Measurements from ENCODE around the gene TMEM98.

The TMEM98 gene

DNA sequence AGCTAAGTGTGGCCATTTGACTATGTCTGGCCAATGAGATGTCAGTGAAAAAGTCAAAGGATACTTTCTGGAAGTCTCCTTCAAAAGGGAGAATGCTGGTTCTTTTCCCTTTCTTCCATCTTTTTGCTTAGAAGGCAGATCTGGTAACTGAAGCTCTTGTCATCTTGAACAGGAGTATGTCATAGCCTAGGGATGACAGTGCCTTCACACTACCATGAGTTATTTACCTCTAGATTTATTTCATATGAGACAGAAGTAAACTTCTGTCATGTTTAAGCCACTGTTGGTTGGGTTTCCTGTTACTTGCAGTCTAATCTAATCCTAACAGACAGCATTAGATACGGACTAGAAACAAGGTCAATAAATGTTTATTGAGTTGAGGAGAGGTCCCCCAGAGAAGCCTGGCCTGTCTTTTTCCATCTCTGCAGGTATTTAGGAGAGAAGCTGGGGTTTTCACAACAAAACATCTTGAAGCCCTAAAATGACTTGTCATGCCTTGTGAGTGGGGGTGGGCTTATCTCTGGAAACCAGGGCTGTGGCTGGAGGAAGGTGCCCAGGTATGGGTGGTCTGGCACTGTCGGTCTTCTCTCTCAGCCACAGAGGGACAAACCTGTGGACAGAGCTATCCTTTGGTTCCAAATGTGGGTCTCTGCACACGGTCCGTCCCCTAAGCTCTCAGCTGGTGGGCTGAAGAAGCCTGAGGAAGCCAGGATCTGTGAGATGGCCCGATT lies 28.5 kb downstream of the TMEM98 start:
- WGBS (ENCODE audit: extremely low coverage, insufficient coverage, insufficient read length), result no CpG with 5 or more reads among the region's 5 CpGs
- Histone ChIP-seq H2BK120ac (ENCODE audit: insufficient read depth, low read length, poor library complexity) (no peak overlapping the region), H3K23ac (ENCODE audit: low read length) (no peak overlapping the region), H3K4ac (ENCODE audit: low read depth, low read length) (no peak overlapping the region), H3K36me3 (ENCODE audit: control insufficient read depth in 1 of 2, insufficient read depth in 2 of 2, low read length in 2 of 2) (no peaks in the 10 kb centered on the region), H2BK5ac (ENCODE audit: low read depth, low read length, poor library complexity) (no peak overlapping the region), H3K4me2 (ENCODE audit: low read length) (no peak overlapping the region), H3K27me3 (ENCODE audit: insufficient read depth, low read length) (no peaks in the 10 kb centered on the region), H3K14ac (ENCODE audit: low read length) (no peak overlapping the region), H3K4me1 (ENCODE audit: control insufficient read depth in 1 of 2, insufficient read depth in 2 of 2, low read length in 2 of 2) (no peaks in the 10 kb centered on the region), H4K91ac (ENCODE audit: low read depth, low read length) (no peak overlapping the region), H4K12ac (ENCODE audit: low read depth, low read length) (no peak overlapping the region), H3K9ac (ENCODE audit: low read length) (no peak overlapping the region), H3K4me3 (ENCODE audit: low read depth, low read length) (no peak overlapping the region), H2AFZ (ENCODE audit: insufficient read depth, low read length, poor library complexity) (no peak overlapping the region), H3K18ac (ENCODE audit: low read length) (no peak overlapping the region), H3K79me2 (ENCODE audit: control insufficient read depth, insufficient read depth, low read length, poor library complexity) (no peaks in the 10 kb centered on the region), H2BK12ac (ENCODE audit: low read length) (no peak overlapping the region), H4K8ac (ENCODE audit: low read depth, low read length) (no peak overlapping the region), H3K9me3 (ENCODE audit: insufficient read depth, low read depth, low read length) (no peaks in the 10 kb centered on the region), H3K27ac (ENCODE audit: low read depth, low read length) (no peak overlapping the region), H2AK5ac (ENCODE audit: low read length) (no peak overlapping the region), H3K79me1 (ENCODE audit: low read length) (no peaks in the 10 kb centered on the region)
- no peak for DNase-seq

- Histone ChIP-seq H3K36me3 (ENCODE audit: control insufficient read depth in 1 of 2, insufficient read depth in 2 of 2, low read length in 2 of 2) (no peaks in the 10 kb centered on the region), H4K12ac (ENCODE audit: low read depth, low read length) (no peak overlapping the region), H4K91ac (ENCODE audit: low read depth, low read length) (no peak overlapping the region), H2BK5ac (ENCODE audit: low read depth, low read length, poor library complexity) (no peak overlapping the region), H2AK5ac (ENCODE audit: low read length) (no peak overlapping the region), H2AFZ (ENCODE audit: insufficient read depth, low read length, poor library complexity) (no peak overlapping the region), H3K79me1 (ENCODE audit: low read length) (no peaks in the 10 kb centered on the region), H3K23ac (ENCODE audit: low read length) (no peak overlapping the region), H3K27ac (ENCODE audit: low read depth, low read length) (no peak overlapping the region), H3K14ac (ENCODE audit: low read length) (no peak overlapping the region), H4K8ac (ENCODE audit: low read depth, low read length) (no peak overlapping the region), H3K18ac (ENCODE audit: low read length) (no peak overlapping the region), H3K4ac (ENCODE audit: low read depth, low read length) (no peak overlapping the region), H3K4me2 (ENCODE audit: low read length) (no peak overlapping the region), H3K79me2 (ENCODE audit: control insufficient read depth, insufficient read depth, low read length, poor library complexity) (no peaks in the 10 kb centered on the region), H2BK12ac (ENCODE audit: low read length) (no peak overlapping the region), H3K4me1 (ENCODE audit: control insufficient read depth in 1 of 2, insufficient read depth in 2 of 2, low read length in 2 of 2) (no peaks in the 10 kb centered on the region), H3K9ac (ENCODE audit: low read length) (no peak overlapping the region), H3K4me3 (ENCODE audit: low read depth, low read length) (no peak overlapping the region), H3K9me3 (ENCODE audit: insufficient read depth, low read depth, low read length) (no peaks in the 10 kb centered on the region), H3K27me3 (ENCODE audit: insufficient read depth, low read length) (no peaks in the 10 kb centered on the region), H2BK120ac (ENCODE audit: insufficient read depth, low read length, poor library complexity) (no peak overlapping the region)
- no peak for DNase-seq
- WGBS (ENCODE audit: extremely low coverage, insufficient coverage, insufficient read length), result no CpG with 5 or more reads among the region's 2 CpGs
Measured at GRCh38 chr17:32958418-32958817, 30.5 kb downstream of the TMEM98 start.

GRCh38 chr17:32960815-32961214 lies 32.9 kb downstream of the TMEM98 start:
- Histone ChIP-seq H4K91ac (ENCODE audit: low read depth, low read length) (no peak overlapping the region), H3K79me1 (ENCODE audit: low read length) (no peaks in the 10 kb centered on the region), H3K14ac (ENCODE audit: low read length) (no peak overlapping the region), H2AK5ac (ENCODE audit: low read length) (no peak overlapping the region), H4K8ac (ENCODE audit: low read depth, low read length) (no peak overlapping the region), H3K27me3 (ENCODE audit: insufficient read depth, low read length) (no peaks in the 10 kb centered on the region), H3K9ac (ENCODE audit: low read length) (no peak overlapping the region), H3K18ac (ENCODE audit: low read length) (no peak overlapping the region), H2AFZ (ENCODE audit: insufficient read depth, low read length, poor library complexity) (no peak overlapping the region), H3K4me2 (ENCODE audit: low read length) (no peak overlapping the region), H3K23ac (ENCODE audit: low read length) (no peak overlapping the region), H4K12ac (ENCODE audit: low read depth, low read length) (no peak overlapping the region), H2BK120ac (ENCODE audit: insufficient read depth, low read length, poor library complexity) (no peak overlapping the region), H2BK5ac (ENCODE audit: low read depth, low read length, poor library complexity) (no peak overlapping the region), H3K4me1 (ENCODE audit: control insufficient read depth in 1 of 2, insufficient read depth in 2 of 2, low read length in 2 of 2) (no peaks in the 10 kb centered on the region), H3K36me3 (ENCODE audit: control insufficient read depth in 1 of 2, insufficient read depth in 2 of 2, low read length in 2 of 2) (no peaks in the 10 kb centered on the region), H2BK12ac (ENCODE audit: low read length) (no peak overlapping the region), H3K27ac (ENCODE audit: low read depth, low read length) (no peak overlapping the region), H3K4ac (ENCODE audit: low read depth, low read length) (no peak overlapping the region), H3K79me2 (ENCODE audit: control insufficient read depth, insufficient read depth, low read length, poor library complexity) (no peaks in the 10 kb centered on the region), H3K4me3 (ENCODE audit: low read depth, low read length) (no peak overlapping the region), H3K9me3 (ENCODE audit: insufficient read depth, low read depth, low read length) (no peaks in the 10 kb centered on the region)
- DNase-seq, result no peak
- no CpG with 5 or more reads among the region's 2 CpGs for WGBS (ENCODE audit: extremely low coverage, insufficient coverage, insufficient read length)

DNA sequence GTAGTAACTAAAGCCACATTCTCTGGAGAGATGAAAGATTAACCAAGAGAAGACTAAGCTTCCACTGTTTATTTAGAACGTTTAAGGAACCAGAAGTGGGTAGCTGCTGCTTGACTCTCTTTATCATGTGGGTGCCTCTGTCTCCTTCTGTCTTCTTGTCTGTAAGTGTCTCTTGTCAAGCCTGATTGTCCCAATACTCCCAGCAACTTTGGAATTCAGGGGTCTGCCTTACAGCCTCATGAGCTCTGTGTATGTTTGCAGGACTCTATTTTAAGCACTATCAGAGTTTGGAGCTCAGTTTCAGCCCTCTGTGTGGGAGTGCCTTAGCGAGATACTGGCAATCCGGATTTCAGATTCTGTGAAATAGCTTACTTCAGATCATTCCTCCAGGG lies 34.4 kb downstream of the TMEM98 start:
- H3K36me3 ChIP-seq (ENCODE audit: control insufficient read depth in 1 of 2, insufficient read depth in 2 of 2, low read length in 2 of 2), result no peaks in the 10 kb centered on the region
- H3K14ac ChIP-seq (ENCODE audit: low read length), result no peak overlapping the region
- WGBS (ENCODE audit: extremely low coverage, insufficient coverage, insufficient read length), result no CpG with 5 or more reads among the region's 3 CpGs

More for the DNA sequence above, 34.4 kb downstream of the TMEM98 start:
- no peak overlapping the region for H2BK12ac ChIP-seq (ENCODE audit: low read length)
- H3K4ac ChIP-seq (ENCODE audit: low read depth, low read length), result no peak overlapping the region
- H3K27ac ChIP-seq (ENCODE audit: low read depth, low read length), result no peak overlapping the region
- H3K4me3 ChIP-seq (ENCODE audit: low read depth, low read length), result no peak overlapping the region
- H3K4me1 ChIP-seq (ENCODE audit: control insufficient read depth in 1 of 2, insufficient read depth in 2 of 2, low read length in 2 of 2), result no peaks in the 10 kb centered on the region
- H3K79me1 ChIP-seq (ENCODE audit: low read length), result no peaks in the 10 kb centered on the region
- H3K79me2 ChIP-seq (ENCODE audit: control insufficient read depth, insufficient read depth, low read length, poor library complexity), result no peaks in the 10 kb centered on the region
- H4K8ac ChIP-seq (ENCODE audit: low read depth, low read length), result no peak overlapping the region
- H3K4me2 ChIP-seq (ENCODE audit: low read length), result no peak overlapping the region
- no peaks in the 10 kb centered on the region for H3K27me3 ChIP-seq (ENCODE audit: insufficient read depth, low read length)
- H4K91ac ChIP-seq (ENCODE audit: low read depth, low read length), result no peak overlapping the region
- H3K9me3 ChIP-seq (ENCODE audit: insufficient read depth, low read depth, low read length), result no peaks in the 10 kb centered on the region
- H3K9ac ChIP-seq (ENCODE audit: low read length), result no peak overlapping the region
- H3K18ac ChIP-seq (ENCODE audit: low read length), result no peak overlapping the region
- no peak overlapping the region for H2AK5ac ChIP-seq (ENCODE audit: low read length)
- H2BK5ac ChIP-seq (ENCODE audit: low read depth, low read length, poor library complexity), result no peak overlapping the region
- H4K12ac ChIP-seq (ENCODE audit: low read depth, low read length), result no peak overlapping the region
- H3K23ac ChIP-seq (ENCODE audit: low read length), result no peak overlapping the region
- H2AFZ ChIP-seq (ENCODE audit: insufficient read depth, low read length, poor library complexity), result no peak overlapping the region
- no peak overlapping the region for H2BK120ac ChIP-seq (ENCODE audit: insufficient read depth, low read length, poor library complexity)
- DNase-seq, result no peak
